ENCODE data around the gene ARHGAP24. TPM values are rescaled to one million over a fixed set of nuclear protein-coding genes. Genes with fewer than 3 reads are reported as not detected.

The ARHGAP24 gene
- polyA plus RNA-seq, 3 donors, result 12.5 to 32.0 (median 18.8) TPM

- Mint-ChIP-seq H3K27me3 (ENCODE audit: low read depth in 3 of 3) (no peaks in the 10 kb centered on the region), H3K36me3 (peaks cover 0 to 3% of the 10 kb centered on the region in 2 donors), H3K9me3 (no peaks in the 10 kb centered on the region), H3K4me1 (no peaks in the 10 kb centered on the region), H3K4me3 (no peak overlapping the region), H3K27ac (no peak overlapping the region)
- no peaks in the 10 kb centered on the region for H3K4me1 ChIP-seq (ENCODE audit: control insufficient read depth in 1 of 2, insufficient read depth in 2 of 2, low read length in 2 of 2)
- no CpG with 5 or more reads among the region's 1 CpG for WGBS (ENCODE audit: insufficient coverage)
- no peak overlapping the region for H3K4me2 ChIP-seq (replicated peaks; ENCODE audit: extremely low read depth, low read length, poor library complexity, severe bottlenecking)
- H3K9me3 ChIP-seq (replicated peaks in 1 of 2; ENCODE audit: control insufficient read depth in 1 of 2, insufficient read depth in 1 of 2, low read length in 2 of 2), result no peaks in the 10 kb centered on the region
- no peaks in the 10 kb centered on the region for H3K27me3 ChIP-seq (ENCODE audit: control insufficient read depth in 2 of 2, insufficient read depth in 2 of 2, low read length in 2 of 2)
- H3K9ac ChIP-seq (ENCODE audit: insufficient read depth, low read length, poor library complexity, severe bottlenecking), result no peak overlapping the region
- intact Hi-C loops (cut with micrococcal nuclease), result no loop called here
- no peak overlapping the region for H3K27ac ChIP-seq (ENCODE audit: low read depth in 1 of 2, low read length in 2 of 2)
- H3K4me3 ChIP-seq (replicated peaks in 1 of 3; ENCODE audit: low read depth in 2 of 3, low read length in 3 of 3), result no peak overlapping the region
- no peaks in the 10 kb centered on the region for H3K36me3 ChIP-seq (replicated peaks in 1 of 2; ENCODE audit: control insufficient read depth in 1 of 2, insufficient read depth in 2 of 2, low read length in 2 of 2)
- no peaks in the 10 kb centered on the region for H3K79me2 ChIP-seq (ENCODE audit: insufficient read depth, low read length)
- H4K20me1 ChIP-seq (ENCODE audit: insufficient read depth, low read length), result peaks cover 34% of the 10 kb centered on the region
- TF ChIP-seq CTCF (IDR thresholded peaks at IDR 0.05), result no peak
- DNase-seq, result no peak
- no peak overlapping the region for H2AFZ ChIP-seq (ENCODE audit: insufficient read depth, low read depth, low read length, poor library complexity, severe bottlenecking)
Measured at GRCh38 chr4:85873566-85873965, 398.6 kb downstream of the ARHGAP24 start.

GRCh38 chr4:85879518-85879917 lies 404.6 kb downstream of the ARHGAP24 start:
- Mint-ChIP-seq H3K4me3 (no peak overlapping the region), H3K4me1 (no peaks in the 10 kb centered on the region), H3K9me3 (peaks cover 0 to 7% (median 0%) of the 10 kb centered on the region in 7 donors), H3K27ac (no peak overlapping the region), H3K27me3 (ENCODE audit: low read depth in 3 of 3) (peaks cover 0 to 2% (median 0%) of the 10 kb centered on the region in 3 donors), H3K36me3 (peaks cover 0 to 3% of the 10 kb centered on the region in 2 donors)
- 96% methylated on average over 3 of the region's 3 CpGs for WGBS (ENCODE audit: insufficient coverage)
- H3K9ac ChIP-seq (ENCODE audit: insufficient read depth, low read length, poor library complexity, severe bottlenecking), result no peak overlapping the region
- no peaks in the 10 kb centered on the region for H3K27me3 ChIP-seq (ENCODE audit: control insufficient read depth in 2 of 2, insufficient read depth in 2 of 2, low read length in 2 of 2)
- no peaks in the 10 kb centered on the region for H3K9me3 ChIP-seq (replicated peaks in 1 of 2; ENCODE audit: control insufficient read depth in 1 of 2, insufficient read depth in 1 of 2, low read length in 2 of 2)
- H3K4me2 ChIP-seq (replicated peaks; ENCODE audit: extremely low read depth, low read length, poor library complexity, severe bottlenecking), result no peak overlapping the region
- intact Hi-C loops (cut with micrococcal nuclease), result no loop called here
- no peaks in the 10 kb centered on the region for H3K79me2 ChIP-seq (ENCODE audit: insufficient read depth, low read length)
- no peak overlapping the region for H3K27ac ChIP-seq (ENCODE audit: low read depth in 1 of 2, low read length in 2 of 2)
- no peaks in the 10 kb centered on the region for H3K36me3 ChIP-seq (replicated peaks in 1 of 2; ENCODE audit: control insufficient read depth in 1 of 2, insufficient read depth in 2 of 2, low read length in 2 of 2)
- no peak for DNase-seq
- H3K4me3 ChIP-seq (replicated peaks in 1 of 3; ENCODE audit: low read depth in 2 of 3, low read length in 3 of 3), result no peak overlapping the region
- no peak overlapping the region for H2AFZ ChIP-seq (ENCODE audit: insufficient read depth, low read depth, low read length, poor library complexity, severe bottlenecking)
- TF ChIP-seq CTCF (IDR thresholded peaks at IDR 0.05), result no peak
- no peaks in the 10 kb centered on the region for H3K4me1 ChIP-seq (ENCODE audit: control insufficient read depth in 1 of 2, insufficient read depth in 2 of 2, low read length in 2 of 2)
- peaks cover 42% of the 10 kb centered on the region for H4K20me1 ChIP-seq (ENCODE audit: insufficient read depth, low read length)

Data from CD14-positive monocyte (primary cell).